GM12878 (cell line): ENCODE results near the gene RAB26. TPM values are rescaled to one million over a fixed set of nuclear protein-coding genes. Genes with fewer than 3 reads are reported as not detected.

Experiments used
- ATAC-seq: fragments of 200-7000 bp; cut with Tn5 transposase; 3 replicates; pipeline ENCODE4 v1.9.1; 2020; ENCODE audit warnings: mild to moderate bottlenecking, moderate library complexity
- BruUV-seq: library from RNA; stranded (reverse); fragments of 400-500 nt; replicated peaks from 2 replicates; lab custom pipeline; 2021; lab: Mats Ljungman, UMichigan
- CTCF ChIA-PET: fragments of 300-600 bp; sonication (Branson Sonifier 250); formaldehyde crosslinking; extraction: SDS; loops from one replicate; lab custom pipeline; 2021; ENCODE audit warnings: inconsistent platforms; lab: Yijun Ruan, JAX
- POLR2A ChIA-PET: fragments of 350-600 bp; formaldehyde crosslinking; extraction: SDS; loops from one replicate; lab custom pipeline; 2021; ENCODE audit warnings: inconsistent platforms; lab: Charles Lee
- RAD21 ChIA-PET: fragments of 300-600 bp; sonication (Branson Sonifier 250); formaldehyde crosslinking; loops from one replicate; lab custom pipeline; 2023; ENCODE audit warnings: antibody characterized with exemption; ENCODE audit not compliant: unreplicated experiment; lab: Charles Lee
- SMC1A ChIA-PET: fragments of 300-600 bp; sonication (Branson Sonifier 250); formaldehyde crosslinking; loops from one replicate; lab custom pipeline; 2023; ENCODE audit not compliant: unreplicated experiment, uncharacterized antibody; lab: Charles Lee
- DNase-seq: peaks from one replicate; pipeline ENCODE4 v3.0.0-alpha.2; 2011; ENCODE audit warnings: low read depth, low spot score
- FAIRE-seq: peaks from 3 replicates; lab custom pipeline; 2011; peaks lifted over from hg19 to GRCh38; lab: Jason Lieb, UNC
- H2AFZ ChIP-seq: 2 replicates; pipeline ENCODE4 v1.6.0; 2011; ENCODE audit warnings: low read depth, low read length, control low read depth; ENCODE audit not compliant: control insufficient read depth
- H3K27ac ChIP-seq: 2 replicates; pipeline ENCODE4 v1.5.1; 2011; ENCODE audit warnings: control low read depth; ENCODE audit not compliant: control insufficient read depth, insufficient read depth
- H3K27me3 ChIP-seq, 2 experiments: replicated peaks in 1 of 2; 2 replicates each; pipeline versions ENCODE4 v1.6.0 to v1.6.1; 2011; ENCODE audit warnings: low read length in 1 of 2; ENCODE audit not compliant: control insufficient read depth in 2 of 2, insufficient read depth in 2 of 2
- H3K36me3 ChIP-seq, 2 experiments: 2 replicates each; pipeline ENCODE4 v1.5.1; 2011; ENCODE audit warnings: low read length in 1 of 2; ENCODE audit not compliant: control insufficient read depth in 2 of 2, insufficient read depth in 2 of 2
- H3K4me1 ChIP-seq: 2 replicates; pipeline ENCODE4 v1.6.1; 2011; ENCODE audit warnings: mild to moderate bottlenecking, low read length, moderate library complexity, mixed read lengths; ENCODE audit not compliant: control insufficient read depth, insufficient read depth
- H3K4me2 ChIP-seq: 2 replicates; pipeline ENCODE4 v1.6.0; 2011; ENCODE audit warnings: control low read depth; ENCODE audit not compliant: control insufficient read depth, insufficient read depth
- H3K4me3 ChIP-seq: fragments of 200-600 bp; sonication (generic); 2 replicates; pipeline ENCODE4 v1.5.1; 2016
- H3K79me2 ChIP-seq: 2 replicates; pipeline ENCODE4 v1.6.0; 2011; ENCODE audit warnings: low read length; ENCODE audit not compliant: control insufficient read depth, insufficient read depth
- H3K9ac ChIP-seq: 2 replicates; pipeline ENCODE4 v1.8.0; 2011; ENCODE audit warnings: low read length, control low read depth, mixed read lengths; ENCODE audit not compliant: control insufficient read depth, insufficient read depth
- H3K9me3 ChIP-seq: replicated peaks from 3 replicates; pipeline ENCODE4 v1.5.1; 2011; ENCODE audit warnings: mild to moderate bottlenecking, low read length; ENCODE audit not compliant: control insufficient read depth, insufficient read depth
- H4K20me1 ChIP-seq: 2 replicates; pipeline ENCODE4 v1.6.0; 2011; ENCODE audit not compliant: control insufficient read depth, insufficient read depth
- BACH1 ChIP-seq: fragments of 450-650 bp; IDR thresholded peaks from 2 replicates; pipeline ENCODE4 v1.6.1; 2017; ENCODE audit warnings: mild to moderate bottlenecking, borderline replicate concordance
- BMI1 ChIP-seq: fragments of 450-650 bp; IDR thresholded peaks from 2 replicates; pipeline ENCODE4 v1.6.1; 2016; ENCODE audit warnings: mild to moderate bottlenecking, moderate library complexity, borderline replicate concordance
- CHD1 ChIP-seq: IDR thresholded peaks from 2 replicates; pipeline ENCODE4 v1.6.1; 2012; ENCODE audit warnings: low read depth, low read length, improper control_type of control experiment
- CHD4 ChIP-seq: fragments of 200-600 bp; sonication (generic); IDR thresholded peaks from 2 replicates; pipeline ENCODE4 v1.6.1; 2016; ENCODE audit warnings: mild to moderate bottlenecking
- DPF2 ChIP-seq: fragments of 450-650 bp; IDR thresholded peaks from 2 replicates; pipeline ENCODE4 v1.6.1; 2017; ENCODE audit warnings: mild to moderate bottlenecking
- EGR1 ChIP-seq, 2 experiments: IDR thresholded peaks; 1 replicate in 1 of 2; 2 replicates in 1 of 2; pipeline ENCODE4 v1.6.1; 2011 to 2012; ENCODE audit warnings: low read depth in 2 of 2, low read length in 2 of 2, borderline replicate concordance in 1 of 2, mild to moderate bottlenecking in 1 of 2, moderate library complexity in 1 of 2
- IRF5 ChIP-seq: fragments of 450-650 bp; IDR thresholded peaks from 2 replicates; pipeline ENCODE4 v1.6.1; 2017; ENCODE audit warnings: borderline replicate concordance
- JUNB ChIP-seq: IDR thresholded peaks from 2 replicates; pipeline ENCODE4 v1.6.1; 2016; ENCODE audit warnings: antibody characterized with exemption, mild to moderate bottlenecking
- NR2C2 ChIP-seq: IDR thresholded peaks from 2 replicates; pipeline ENCODE4 v1.6.1; 2011; ENCODE audit warnings: borderline replicate concordance, low read depth; ENCODE audit not compliant: control insufficient read depth, insufficient read length
- POLR2A ChIP-seq: IDR thresholded peaks from 2 replicates; pipeline ENCODE4 v1.6.1; 2011; ENCODE audit warnings: low read depth, mild to moderate bottlenecking, low read length
- TBL1XR1 ChIP-seq: IDR thresholded peaks from 2 replicates; pipeline ENCODE4 v1.6.1; 2012; ENCODE audit warnings: low read depth, low read length, improper control_type of control experiment
- TCF3 ChIP-seq: IDR thresholded peaks from 2 replicates; pipeline ENCODE4 v1.6.1; 2012; ENCODE audit warnings: low read depth, mild to moderate bottlenecking, low read length, borderline replicate concordance; ENCODE audit not compliant: insufficient read depth
- ZBED1 ChIP-seq: IDR thresholded peaks from 2 replicates; pipeline ENCODE4 v1.6.1; 2016; ENCODE audit warnings: borderline replicate concordance
- WGBS: methylation state at CpG from one replicate; pipeline ENCODE4 v1.1.6; 2016; ENCODE audit warnings: low lambda C conversion rate; ENCODE audit not compliant: insufficient replicate concordance, insufficient coverage; ENCODE audit errors: missing lambda C conversion rate; 5-methylcytosine and 5-hydroxymethylcytosine counted together
- in situ Hi-C: fragments of 300-500 bp; cut with MboI; formaldehyde crosslinking; loops from 9 replicates; pipeline ENCODE4 v1.14.3; 2018; ENCODE audit warnings: mixed read lengths
- intact Hi-C: fragments of 100-400 bp; cut with micrococcal nuclease; formaldehyde crosslinking; loops from one replicate; pipeline ENCODE4 v1.14.2; 2022; ENCODE audit not compliant: unreplicated experiment
- polyA plus RNA-seq, 11 experiments: library from polyadenylated mRNA; depleted of rRNA in 4 of 11; unstranded in 6 of 11; stranded (reverse) in 5 of 11; fragments of >200 nt; fragmentation: Nextera tagmentation in 4 of 11; fragmentation: Illumina TruSeq in 1 of 11; extraction: Ambion mirVana in 4 of 11; extraction: Trizol in 1 of 11; gene quantifications; 1 replicate in 1 of 11; 2 replicates in 10 of 11; pipeline versions ENCODE4 v1.2.1 to v1.2.3, GENCODE V29; 2011 to 2016; ENCODE audit warnings: inconsistent platforms in 2 of 11, missing spikeins in 2 of 11, low read depth in 1 of 11
- total RNA-seq, 4 experiments: library from RNA; depleted of rRNA in 3 of 4; stranded (reverse); fragments of >200 nt in 3 of 4; fragmentation: Illumina TruSeq in 1 of 4; extraction: Trizol in 1 of 4; gene quantifications; 2 replicates each; pipeline versions ENCODE4 v1.2.1 to v1.2.3, GENCODE V29; 2013 to 2021
- TF ChIP-seq, protein P1 (sequence below): IDR thresholded peaks from 2 replicates; pipeline ENCODE4 v1.6.1; 2012; ENCODE audit warnings: low read depth, low read length, improper control_type of control experiment
- TF ChIP-seq, protein P2 (sequence below): IDR thresholded peaks from 2 replicates; pipeline ENCODE4 v1.6.1; 2012; ENCODE audit warnings: low read depth, low read length, improper control_type of control experiment

Gene RAB26
- total and polyA plus RNA-seq, 10 of the 15 experiments (the other 5 are each of a cell fraction or from before 2014, with no cell fraction given), result 0.13 to 4.5 (median 0.33) TPM; not detected in 1

GRCh38 chr16:2158262-2158638, 9.8 kb downstream of the RAB26 start:
- no peaks in the 10 kb centered on the region for H4K20me1 ChIP-seq
- H3K9ac ChIP-seq, result no peak overlapping the region
- TF ChIP-seq, protein P1, sequence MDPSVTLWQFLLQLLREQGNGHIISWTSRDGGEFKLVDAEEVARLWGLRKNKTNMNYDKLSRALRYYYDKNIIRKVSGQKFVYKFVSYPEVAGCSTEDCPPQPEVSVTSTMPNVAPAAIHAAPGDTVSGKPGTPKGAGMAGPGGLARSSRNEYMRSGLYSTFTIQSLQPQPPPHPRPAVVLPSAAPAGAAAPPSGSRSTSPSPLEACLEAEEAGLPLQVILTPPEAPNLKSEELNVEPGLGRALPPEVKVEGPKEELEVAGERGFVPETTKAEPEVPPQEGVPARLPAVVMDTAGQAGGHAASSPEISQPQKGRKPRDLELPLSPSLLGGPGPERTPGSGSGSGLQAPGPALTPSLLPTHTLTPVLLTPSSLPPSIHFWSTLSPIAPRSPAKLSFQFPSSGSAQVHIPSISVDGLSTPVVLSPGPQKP, result no peak
- no peak for TF ChIP-seq TBL1XR1
- ChIA-PET POLR2A (no interaction called here), SMC1A (no interaction called here), RAD21 (no interaction called here), CTCF (interaction anchor here (1.5 kb wide), 1 partner anchor 18 kb away, joined by 4 read pairs; no protein-coding TSS in a partner anchor)
- H3K36me3 ChIP-seq, result peaks cover 0 to 11% of the 10 kb centered on the region in 2 experiments; a peak in 2 of 4 replicates
- peak overlapping the region; percentile 89 for H3K4me2 ChIP-seq
- H3K79me2 ChIP-seq, result peaks cover 86% of the 10 kb centered on the region
- no TSS peak for BruUV-seq
- H2AFZ ChIP-seq, result no peak overlapping the region
- intact Hi-C loops, result loop anchor here (5.0 kb wide), 1 partner anchor 104 kb away; no protein-coding TSS in a partner anchor
- H3K4me1 ChIP-seq, result peaks cover 26% of the 10 kb centered on the region
- DNase-seq, result no peak
- no peak overlapping the region for H3K27ac ChIP-seq
- in situ Hi-C loops, result no loop called here
- H3K9me3 ChIP-seq, result no peaks in the 10 kb centered on the region; the same call in 2 of the 3 replicates
- FAIRE-seq, result no peak
- no peak overlapping the region for H3K4me3 ChIP-seq
- no peaks in the 10 kb centered on the region for H3K27me3 ChIP-seq
- no peak for ATAC-seq
- WGBS, result 87% methylated on average over 14 of the region's 15 CpGs

DNA sequence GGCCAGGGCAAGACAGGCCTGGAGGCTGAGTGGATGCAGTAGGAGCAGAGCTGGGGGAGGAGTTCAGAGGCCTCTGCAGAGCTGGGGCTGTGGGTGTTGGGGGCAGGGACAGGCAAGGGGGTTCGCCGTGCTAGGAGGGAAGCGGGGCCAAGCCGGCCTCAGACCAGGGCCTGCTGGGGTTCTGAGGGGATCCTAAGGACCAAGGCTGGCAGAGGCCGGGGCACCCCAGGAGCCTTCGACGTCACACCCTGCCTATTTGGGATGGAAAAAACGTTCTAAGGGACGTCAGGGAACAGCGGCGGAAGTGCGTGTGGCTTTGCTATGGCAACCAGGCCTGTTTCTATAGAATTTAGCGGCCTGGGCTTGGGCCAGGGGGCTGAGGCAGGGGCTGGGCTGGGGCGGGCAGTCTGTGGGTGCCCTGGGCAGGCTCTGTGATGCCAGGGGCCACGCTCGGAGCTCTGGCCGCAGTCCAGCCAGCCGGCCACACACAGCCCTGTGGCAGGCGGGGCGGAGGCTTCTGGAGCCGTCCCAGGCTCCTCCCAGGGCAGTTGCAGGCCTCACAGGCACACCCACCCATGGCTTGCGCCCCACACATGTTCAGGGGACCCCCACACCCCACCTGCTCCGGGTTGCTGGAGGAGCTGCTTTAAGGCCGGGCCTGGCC, 10.9 kb downstream of the RAB26 start:
- Histone ChIP-seq H4K20me1 (no peaks in the 10 kb centered on the region), H3K4me1 (peaks cover 26% of the 10 kb centered on the region), H3K27ac (no peak overlapping the region), H3K9me3 (no peaks in the 10 kb centered on the region; the same call in 2 of the 3 replicates), H3K4me2 (peak overlapping the region; percentile 55), H3K79me2 (peaks cover 81% of the 10 kb centered on the region), H3K9ac (no peak overlapping the region; the same call in 1 of the 2 replicates), H3K36me3 (peaks cover 0 to 2% of the 10 kb centered on the region in 2 experiments; a peak in 2 of 4 replicates), H3K27me3 (no peaks in the 10 kb centered on the region), H2AFZ (no peak overlapping the region), H3K4me3 (peak overlapping the region; percentile 55; the same call in 1 of the 2 replicates)
- FAIRE-seq (no peak), ATAC-seq (no peak), DNase-seq (no peak)
- POLR2A ChIA-PET, result no interaction called here
- in situ Hi-C loops, result no loop called here
- SMC1A ChIA-PET, result interaction anchor here (0.8 kb wide), 1 partner anchor 92 kb away, joined by 4 read pairs; the partner anchor contains the start of gene ECI1
- WGBS, result 3% methylated on average over 24 of the region's 24 CpGs
- RAD21 ChIA-PET, result no interaction called here
- no TSS peak for BruUV-seq
- intact Hi-C loops, result loop anchor here (5.0 kb wide), 1 partner anchor 103 kb away; no protein-coding TSS in a partner anchor
- CTCF ChIA-PET, result interaction anchor here (1.1 to 1.5 kb wide), 2 partner anchors 19 to 92 kb away, joined by 3 to 4 read pairs; partner anchors contain the start of gene ECI1
- TF ChIP-seq EGR1 (IDR thresholded peaks at IDR 0.05; ENCODE audit: borderline replicate concordance in 1 of 2, low read depth in 2 of 2, low read length in 2 of 2) (no peak), BMI1 (no peak), BACH1 (no peak), DPF2 (no peak), NR2C2 (no peak), CHD4 (no peak), JUNB (no peak), ZBED1 (no peak), POLR2A (no peak), TCF3 (no peak), IRF5 (no peak), CHD1 (no peak)
- TF ChIP-seq, protein P2, sequence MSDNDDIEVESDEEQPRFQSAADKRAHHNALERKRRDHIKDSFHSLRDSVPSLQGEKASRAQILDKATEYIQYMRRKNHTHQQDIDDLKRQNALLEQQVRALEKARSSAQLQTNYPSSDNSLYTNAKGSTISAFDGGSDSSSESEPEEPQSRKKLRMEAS, result no peak
